ENCODE measurements around the gene GRAP2.
"Not testable (repeated sequence)": the region's sequence is repeated elsewhere in the genome, so short reads cannot be mapped to it uniquely, and the experiment has no call there.

Gene GRAP2

GRCh38 chr22:39900306-39901227 lies at the start of gene GRAP2:
Gene GRAP2, plus strand, starts transcription at chr22:39901084. Its CDS starts 46,023 bp downstream, at chr22:39947107.
- no peak for DNase-seq (ENCODE audit: low read depth in 2 of 3, low spot score in 1 of 3)

- no peak for DNase-seq (ENCODE audit: low read depth in 2 of 3, low spot score in 1 of 3)
Observed at GRCh38 chr22:39851606-39852315, 49.1 kb upstream of the GRAP2 start.

GRCh38 chr22:39852799-39853198 lies 48.1 kb upstream of the GRAP2 start:
- no peak for DNase-seq (ENCODE audit: low read depth in 2 of 3, low spot score in 1 of 3)

GRCh38 chr22:39856588-39856987 lies 44.3 kb upstream of the GRAP2 start:
- no peak for DNase-seq (ENCODE audit: low read depth in 2 of 3, low spot score in 1 of 3)

GRCh38 chr22:39859903-39860588 lies 40.8 kb upstream of the GRAP2 start:
- DNase-seq (ENCODE audit: low read depth in 2 of 3, low spot score in 1 of 3), result no peak

GRCh38 chr22:39868741-39869140 lies 32.1 kb upstream of the GRAP2 start:
- no peak for DNase-seq (ENCODE audit: low read depth in 2 of 3, low spot score in 1 of 3)

GRCh38 chr22:39869797-39870196 lies 31.1 kb upstream of the GRAP2 start:
- not testable (repeated sequence) for DNase-seq (ENCODE audit: low read depth in 2 of 3, low spot score in 1 of 3)

- no peak for DNase-seq (ENCODE audit: low read depth in 2 of 3, low spot score in 1 of 3)
Observed at GRCh38 chr22:39871008-39871798, 29.7 kb upstream of the GRAP2 start.

GRCh38 chr22:39872548-39872947 lies 28.3 kb upstream of the GRAP2 start:
- DNase-seq (ENCODE audit: low read depth in 2 of 3, low spot score in 1 of 3), result no peak

- peak in 1 of 3 donors; percentile 16 for DNase-seq (ENCODE audit: low read depth in 2 of 3, low spot score in 1 of 3)
Observed at GRCh38 chr22:39873965-39874364, 26.9 kb upstream of the GRAP2 start.

- DNase-seq (ENCODE audit: low read depth in 2 of 3, low spot score in 1 of 3), result not testable (repeated sequence)
Observed at GRCh38 chr22:39875176-39875885, 25.6 kb upstream of the GRAP2 start.

GRCh38 chr22:39877079-39877845 lies 23.6 kb upstream of the GRAP2 start:
- DNase-seq (ENCODE audit: low read depth in 2 of 3, low spot score in 1 of 3), result no peak

- no peak for DNase-seq (ENCODE audit: low read depth in 2 of 3, low spot score in 1 of 3)
Observed at GRCh38 chr22:39880722-39881121, 20.2 kb upstream of the GRAP2 start.

- DNase-seq (ENCODE audit: low read depth in 2 of 3, low spot score in 1 of 3), result no peak
Observed at GRCh38 chr22:39883057-39883456, 17.8 kb upstream of the GRAP2 start.

- DNase-seq (ENCODE audit: low read depth in 2 of 3, low spot score in 1 of 3), result not testable (repeated sequence)
Observed at GRCh38 chr22:39889924-39890323, 11.0 kb upstream of the GRAP2 start.

GRCh38 chr22:39893526-39893925 lies 7.4 kb upstream of the GRAP2 start, which contains the start of gene ENTHD1:
Gene ENTHD1, minus strand, starts transcription at chr22:39893760. Its CDS starts 6,012 bp downstream, at chr22:39887748.
- DNase-seq (ENCODE audit: low read depth in 2 of 3, low spot score in 1 of 3), result no peak

- no peak for DNase-seq (ENCODE audit: low read depth in 2 of 3, low spot score in 1 of 3)
Observed at GRCh38 chr22:39894554-39895092, 6.3 kb upstream of the GRAP2 start.

GRCh38 chr22:39895682-39896081 lies 5.2 kb upstream of the GRAP2 start:
- no peak for DNase-seq (ENCODE audit: low read depth in 2 of 3, low spot score in 1 of 3)

Measured in stimulated activated CD4-positive, alpha-beta T cell treated with anti-CD3 and anti-CD28 coated beads, Interleukin-12 subunit alpha, Interleukin-12 subunit beta, amount 100 ng/mL, for 48 hours (primary cell).